OCI-LY1 (cell line): ENCODE data around the gene CCT8.

Experiments
- H2AFZ ChIP-seq: fragments of 200-600 bp; sonication (generic), shearing (Covaris generic); 2 replicates; pipeline ENCODE4 v1.6.0; 2014; ENCODE audit warnings: antibody characterized with exemption, mild to moderate bottlenecking, low read length
- H3F3A ChIP-seq: fragments of 200-600 bp; sonication (generic), shearing (Covaris generic); 2 replicates; pipeline ENCODE4 v1.6.0; 2014; ENCODE audit warnings: mild to moderate bottlenecking, antibody characterized with exemption, low read length, moderate library complexity; ENCODE audit not compliant: insufficient read depth
- H3K27ac ChIP-seq: fragments of 200-600 bp; sonication (generic); 2 replicates; pipeline ENCODE4 v1.5.1; 2014; ENCODE audit warnings: low read length, mixed run types, mild to moderate bottlenecking, low read depth; ENCODE audit not compliant: poor library complexity, severe bottlenecking
- H3K27me3 ChIP-seq: fragments of 200-600 bp; sonication (generic); 2 replicates; pipeline ENCODE4 v1.6.0; 2014; ENCODE audit warnings: antibody characterized with exemption, mild to moderate bottlenecking, low read length, moderate library complexity; ENCODE audit not compliant: insufficient read depth
- H3K36me3 ChIP-seq: fragments of 200-600 bp; sonication (generic); 2 replicates; pipeline ENCODE4 v1.6.1; 2014; ENCODE audit warnings: mild to moderate bottlenecking, antibody characterized with exemption, low read length, moderate library complexity, mixed read lengths; ENCODE audit not compliant: insufficient read depth
- H3K4me1 ChIP-seq: fragments of 200-600 bp; sonication (generic); 2 replicates; pipeline ENCODE4 v1.5.1; 2014; ENCODE audit warnings: mild to moderate bottlenecking, low read length, moderate library complexity; ENCODE audit not compliant: insufficient read depth, severe bottlenecking
- H3K4me2 ChIP-seq: fragments of 200-600 bp; sonication (generic), shearing (Covaris generic); 2 replicates; pipeline ENCODE4 v1.6.1; 2014; ENCODE audit warnings: low read length
- H3K4me3 ChIP-seq: fragments of 200-600 bp; sonication (generic); 2 replicates; pipeline ENCODE4 v1.5.1; 2014; ENCODE audit warnings: low read length, low read depth, mild to moderate bottlenecking, mixed read lengths; ENCODE audit not compliant: poor library complexity, severe bottlenecking
- H3K79me2 ChIP-seq: fragments of 200-600 bp; shearing (Covaris generic); 2 replicates; pipeline ENCODE4 v1.6.1; 2016; ENCODE audit warnings: mixed run types, low read length, mixed read lengths; ENCODE audit not compliant: insufficient read depth
- H3K9ac ChIP-seq: fragments of 200-600 bp; sonication (generic), shearing (Covaris generic); 2 replicates; pipeline ENCODE4 v1.6.1; 2014; ENCODE audit warnings: mild to moderate bottlenecking, low read length, mixed read lengths
- H3K9me2 ChIP-seq: fragments of 200-600 bp; sonication (generic), shearing (Covaris generic); 2 replicates; pipeline ENCODE4 v1.6.1; 2014; ENCODE audit warnings: low read depth, mild to moderate bottlenecking, low read length, mixed read lengths
- H3K9me3 ChIP-seq: fragments of 200-600 bp; shearing (Covaris generic); 2 replicates; pipeline ENCODE4 v1.6.1; 2014; ENCODE audit warnings: low read length, mixed read lengths
- H4K20me1 ChIP-seq: fragments of 200-600 bp; sonication (generic), shearing (Covaris generic); 2 replicates; pipeline ENCODE4 v1.6.0; 2016; ENCODE audit warnings: mild to moderate bottlenecking, low read length; ENCODE audit not compliant: insufficient read depth
- CTCF ChIP-seq: fragments of 200-600 bp; sonication (generic), shearing (Covaris generic); IDR thresholded peaks from 2 replicates; pipeline ENCODE4 v1.5.1; 2017; ENCODE audit warnings: mild to moderate bottlenecking, antibody characterized with exemption, low read length, moderate library complexity, mixed read lengths
- EZH2 ChIP-seq: fragments of 200-600 bp; sonication (generic), shearing (Covaris generic); IDR thresholded peaks from 2 replicates; pipeline ENCODE4 v1.8.0; 2017; ENCODE audit warnings: borderline replicate concordance, mixed run types, mild to moderate bottlenecking, antibody characterized with exemption, low read length, moderate library complexity, mixed read lengths

CCT8 gene

DNA sequence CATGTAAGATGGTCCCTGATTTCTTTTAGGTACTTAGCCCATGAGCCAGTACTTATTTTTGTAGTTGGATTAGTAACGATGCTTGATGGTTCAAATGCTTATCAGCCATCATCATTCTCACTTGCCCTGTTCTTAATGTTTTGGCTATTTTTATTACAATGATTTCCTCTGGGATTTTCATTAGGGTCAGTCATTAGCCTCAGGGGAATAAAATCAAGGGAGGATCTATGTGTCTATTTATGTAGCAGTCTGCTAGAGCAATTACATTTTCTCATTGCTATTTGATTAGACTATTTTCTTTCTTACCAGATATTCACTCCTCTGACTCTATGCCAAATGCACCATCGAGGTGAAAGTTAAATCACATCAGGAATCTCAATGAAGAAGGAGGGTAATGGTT is 10.9 kb upstream of the CCT8 start:
- Histone ChIP-seq H3K27ac (no peak overlapping the region), H3K36me3 (no peaks in the 10 kb centered on the region), H2AFZ (no peak overlapping the region), H4K20me1 (no peaks in the 10 kb centered on the region), H3K9me2 (no peaks in the 10 kb centered on the region), H3F3A (no peaks in the 10 kb centered on the region), H3K4me3 (no peak overlapping the region), H3K9me3 (no peaks in the 10 kb centered on the region), H3K27me3 (no peaks in the 10 kb centered on the region), H3K4me1 (peaks cover 28% of the 10 kb centered on the region), H3K79me2 (no peaks in the 10 kb centered on the region), H3K4me2 (no peak overlapping the region), H3K9ac (no peak overlapping the region)
- TF ChIP-seq CTCF (no peak), EZH2 (no peak)

- Histone ChIP-seq H3K9me3 (no peaks in the 10 kb centered on the region), H4K20me1 (no peaks in the 10 kb centered on the region), H3K79me2 (no peaks in the 10 kb centered on the region), H3K36me3 (no peaks in the 10 kb centered on the region), H3K4me3 (no peak overlapping the region), H3K27me3 (no peaks in the 10 kb centered on the region), H3K27ac (no peak overlapping the region), H3F3A (no peaks in the 10 kb centered on the region), H3K4me2 (no peak overlapping the region), H2AFZ (no peak overlapping the region), H3K4me1 (peaks cover 39% of the 10 kb centered on the region), H3K9me2 (no peaks in the 10 kb centered on the region), H3K9ac (no peak overlapping the region)
- TF ChIP-seq CTCF (no peak), EZH2 (no peak)
Observed at GRCh38 chr21:29083306-29083705, 9.9 kb upstream of the CCT8 start.

- TF ChIP-seq CTCF = no peak
- TF ChIP-seq EZH2 = no peak
- H3K27me3 ChIP-seq = no peaks in the 10 kb centered on the region
- H3F3A ChIP-seq = no peaks in the 10 kb centered on the region
- H3K36me3 ChIP-seq = no peaks in the 10 kb centered on the region
- no peak overlapping the region for H3K27ac ChIP-seq
- H3K4me3 ChIP-seq = no peak overlapping the region
- no peak overlapping the region for H3K9ac ChIP-seq
- H3K79me2 ChIP-seq = no peaks in the 10 kb centered on the region
- H3K9me3 ChIP-seq = no peaks in the 10 kb centered on the region
- H4K20me1 ChIP-seq = no peaks in the 10 kb centered on the region
- no peaks in the 10 kb centered on the region for H3K9me2 ChIP-seq
- H3K4me1 ChIP-seq = peaks cover 50% of the 10 kb centered on the region
- H2AFZ ChIP-seq = no peak overlapping the region
- no peak overlapping the region for H3K4me2 ChIP-seq
Observed at GRCh38 chr21:29082046-29082815, 8.8 kb upstream of the CCT8 start.
